H1 (cell line): Measurements from ENCODE around the gene FOXE1.

ENCODE experiments used
- CHD1 ChIP-seq: IDR thresholded peaks from 2 replicates; pipeline ENCODE4 v1.6.1; 2012; ENCODE audit warnings: low read depth, low read length, improper control_type of control experiment
- CTCF ChIP-seq, 3 experiments: IDR thresholded peaks; 1 replicate in 2 of 3; 2 replicates in 1 of 3; pipeline versions ENCODE4 v1.5.1 to v1.6.1; 2011; ENCODE audit warnings: low read length in 3 of 3, mild to moderate bottlenecking in 3 of 3, inconsistent platforms in 2 of 3, low read depth in 1 of 3, moderate library complexity in 1 of 3; ENCODE audit not compliant: insufficient read depth in 1 of 3; ENCODE audit errors: control extremely low read depth in 1 of 3
- MAX ChIP-seq: IDR thresholded peaks from 2 replicates; pipeline ENCODE4 v1.6.1; 2012; ENCODE audit warnings: inconsistent platforms
- POLR2AphosphoS5 ChIP-seq: IDR thresholded peaks from 2 replicates; pipeline ENCODE4 v1.6.1; 2011; ENCODE audit warnings: low read depth, low read length
- RNF2 ChIP-seq: fragments of 200-900, 300-1000 bp; sonication (generic); IDR thresholded peaks from 2 replicates; pipeline ENCODE4 v1.7.1; 2016; ENCODE audit warnings: borderline replicate concordance, low read depth, mild to moderate bottlenecking, antibody characterized with exemption, low read length; ENCODE audit not compliant: poor library complexity, severe bottlenecking; ENCODE audit errors: missing control alignments
- RXRA ChIP-seq: IDR thresholded peaks from 2 replicates; pipeline ENCODE4 v1.6.1; 2011; ENCODE audit warnings: low read depth, mild to moderate bottlenecking, low read length, moderate library complexity; ENCODE audit not compliant: insufficient read depth
- SIRT6 ChIP-seq: IDR thresholded peaks from one replicate; pipeline ENCODE4 v1.7.1; 2012; ENCODE audit warnings: low read length, inconsistent platforms

DNA sequence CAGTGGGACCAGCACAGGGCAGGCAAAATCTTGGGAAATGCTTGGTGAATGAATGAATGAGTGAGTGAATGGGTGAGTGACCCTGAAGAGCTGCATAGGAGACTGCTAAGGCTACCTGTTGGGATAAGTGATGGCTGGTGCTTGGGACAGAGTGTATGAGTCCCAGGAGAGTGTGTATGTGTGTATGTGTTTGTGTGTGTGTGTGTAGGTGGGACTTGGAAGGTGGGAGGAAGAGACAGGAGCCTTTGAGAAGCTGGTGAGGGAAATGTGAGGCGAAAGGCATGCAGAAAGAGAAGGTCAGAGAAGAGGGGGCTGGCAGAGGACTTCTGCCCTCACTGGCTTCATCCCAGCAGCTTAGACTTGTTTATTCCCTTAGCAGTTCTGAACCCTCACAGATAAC, 33.3 kb upstream of the FOXE1 start:
- TF ChIP-seq POLR2AphosphoS5 (no peak), RXRA (no peak), CHD1 (no peak), SIRT6 (no peak), MAX (no peak), RNF2 (no peak), CTCF (IDR thresholded peaks at IDR 0.05; ENCODE audit: control extremely low read depth in 1 of 3, insufficient read depth in 1 of 3, low read depth in 1 of 3, low read length in 3 of 3) (no peak)
